Left cardiac atrium (tissue), 4 donors: ENCODE data around the gene DPYD. TPM values are rescaled to one million over a fixed set of nuclear protein-coding genes. Genes with fewer than 3 reads are reported as not detected.

Experiments used
- ATAC-seq, 2 donors: fragments of 200-7000 bp; cut with Tn5 transposase; one replicate each; pipeline ENCODE4 v1.9.1; 2020; ENCODE audit warnings: mild to moderate bottlenecking in 2 of 2, moderate library complexity in 2 of 2
- DNase-seq: peaks from one replicate; pipeline ENCODE4 v3.0.0-alpha.2; 2020
- intact Hi-C, 2 donors: fragments of 100-400 bp; cut with DNase I; formaldehyde crosslinking; loops; one replicate each; pipeline versions ENCODE4 v1.14.1 to v1.15.1; 2022 to 2023
- total RNA-seq, 2 donors: library from RNA; stranded (reverse); fragmentation: NEBNext Ultra II Directional; extraction: Animal tissue kit (Norgen Biotek cat#: 25700); gene quantifications; one replicate each; pipeline ENCODE4 v1.2.1, GENCODE V29; 2021
- donor health status: DM: no; HTN: yes; CAD: no.
- donor health status: DM: no; HTN: yes; CAD: no; lungs with severe emphysema.
- donor health status: DM: yes; HTN: yes; CAD: no.
- donor health status: Dilated cardiomyopathy.

Gene DPYD
- total RNA-seq, 2 donors from 2014 or later, result 16.7 to 22.8 TPM

GRCh38 chr1:97307151-97307550 lies 613.7 kb downstream of the DPYD start:
- DNase-seq, result no peak
- no peak for ATAC-seq
- intact Hi-C loops, result loop anchor here in 1 of 2 donors (10.0 kb wide), 1 partner anchor 198 kb away; no protein-coding TSS in a partner anchor

- no peak for ATAC-seq
- intact Hi-C loops, result loop anchor here in 1 of 2 donors (10.0 kb wide), 1 partner anchor 198 kb away; no protein-coding TSS in a partner anchor
- DNase-seq, result no peak
Measured at GRCh38 chr1:97306504-97306903, 614.3 kb downstream of the DPYD start.

GRCh38 chr1:97304366-97304765 lies 616.5 kb downstream of the DPYD start:
- DNase-seq, result no peak
- intact Hi-C loops, result loop anchor here in 1 of 2 donors (10.0 kb wide), 1 partner anchor 200 kb away; no protein-coding TSS in a partner anchor
- peak in 1 of 2 donors; percentile 50 for ATAC-seq

- DNase-seq (no peak), ATAC-seq (no peak)
- intact Hi-C loops, result no loop called here
Measured at GRCh38 chr1:97298966-97299365, 621.9 kb downstream of the DPYD start.

- ATAC-seq, result no peak
- intact Hi-C loops, result no loop called here
- DNase-seq, result no peak
Measured at GRCh38 chr1:97297611-97298010, 623.2 kb downstream of the DPYD start.

- intact Hi-C loops, result no loop called here
- ATAC-seq (no peak), DNase-seq (no peak)
Measured at GRCh38 chr1:97281962-97282361, 638.9 kb downstream of the DPYD start.

GRCh38 chr1:97277891-97278654 lies 642.8 kb downstream of the DPYD start:
- intact Hi-C loops, result no loop called here
- peak in 1 of 2 donors; percentile 85 for ATAC-seq
- DNase-seq, result no peak

GRCh38 chr1:97271916-97272788 lies 648.7 kb downstream of the DPYD start:
- intact Hi-C loops, result no loop called here
- ATAC-seq, result no peak

GRCh38 chr1:97270508-97271307 lies 650.1 kb downstream of the DPYD start:
- intact Hi-C loops, result no loop called here

More at GRCh38 chr1:97271916-97272788, 648.7 kb downstream of the DPYD start:
- DNase-seq, result no peak

GRCh38 chr1:97265630-97266029 lies 655.2 kb downstream of the DPYD start:
- intact Hi-C loops, result no loop called here
- DNase-seq, result no peak

More at GRCh38 chr1:97270508-97271307, 650.1 kb downstream of the DPYD start:
- no peak for DNase-seq
- peak in 1 of 2 donors; percentile 87 for ATAC-seq

GRCh38 chr1:97262842-97263241 lies 658.0 kb downstream of the DPYD start:
- no peak for ATAC-seq
- intact Hi-C loops, result no loop called here

More at GRCh38 chr1:97265630-97266029, 655.2 kb downstream of the DPYD start:
- no peak for ATAC-seq

GRCh38 chr1:97258597-97258996 lies 662.2 kb downstream of the DPYD start:
- no peak for DNase-seq
- intact Hi-C loops, result no loop called here
- ATAC-seq, result no peak

More at GRCh38 chr1:97262842-97263241, 658.0 kb downstream of the DPYD start:
- no peak for DNase-seq

GRCh38 chr1:97254731-97255463 lies 665.9 kb downstream of the DPYD start:
- no peak for DNase-seq
- peak in 1 of 2 donors; percentile 65 for ATAC-seq
- intact Hi-C loops, result no loop called here

GRCh38 chr1:97252925-97253324 lies 667.9 kb downstream of the DPYD start:
- ATAC-seq (no peak), DNase-seq (no peak)
- intact Hi-C loops, result no loop called here

- intact Hi-C loops, result no loop called here
- ATAC-seq (peak; percentile 70 to 74), DNase-seq (peak; percentile 27)
Measured at GRCh38 chr1:97252076-97252475, 668.8 kb downstream of the DPYD start.

- no peak for DNase-seq
- no peak for ATAC-seq
- intact Hi-C loops, result loop anchor here in 1 of 2 donors (10.0 kb wide), 2 partner anchors 568 to 808 kb away; no protein-coding TSS in a partner anchor
Measured at GRCh38 chr1:97247196-97247595, 673.6 kb downstream of the DPYD start.

- no peak for DNase-seq
- intact Hi-C loops, result loop anchor here in 1 of 2 donors (10.0 kb wide), 2 partner anchors 569 to 809 kb away; no protein-coding TSS in a partner anchor
- ATAC-seq, result peak; percentile 81
Measured at GRCh38 chr1:97245682-97246081, 675.2 kb downstream of the DPYD start.

GRCh38 chr1:97245026-97245425 lies 675.8 kb downstream of the DPYD start:
- ATAC-seq (no peak), DNase-seq (no peak)
- intact Hi-C loops, result loop anchor here in 1 of 2 donors (10.0 kb wide), 2 partner anchors 570 to 810 kb away; no protein-coding TSS in a partner anchor
